HG03575 (cell line): ENCODE data around the gene CASP12.
A peak's percentile ranks its signal among the peaks of the same experiment; 100 is the strongest.

Experiments used
- ATAC-seq: cut with Tn5 transposase; IDR thresholded peaks from one replicate; pipeline ENCODE4 v1.9.1; 2021; ENCODE audit not compliant: unreplicated experiment, insufficient number of reproducible peaks, low FRiP score; ENCODE audit errors: extremely low read depth

Gene CASP12

GRCh38 chr11:104893876-104894275 lies 4.4 kb downstream of the CASP12 start:
- no peak for ATAC-seq

DNA sequence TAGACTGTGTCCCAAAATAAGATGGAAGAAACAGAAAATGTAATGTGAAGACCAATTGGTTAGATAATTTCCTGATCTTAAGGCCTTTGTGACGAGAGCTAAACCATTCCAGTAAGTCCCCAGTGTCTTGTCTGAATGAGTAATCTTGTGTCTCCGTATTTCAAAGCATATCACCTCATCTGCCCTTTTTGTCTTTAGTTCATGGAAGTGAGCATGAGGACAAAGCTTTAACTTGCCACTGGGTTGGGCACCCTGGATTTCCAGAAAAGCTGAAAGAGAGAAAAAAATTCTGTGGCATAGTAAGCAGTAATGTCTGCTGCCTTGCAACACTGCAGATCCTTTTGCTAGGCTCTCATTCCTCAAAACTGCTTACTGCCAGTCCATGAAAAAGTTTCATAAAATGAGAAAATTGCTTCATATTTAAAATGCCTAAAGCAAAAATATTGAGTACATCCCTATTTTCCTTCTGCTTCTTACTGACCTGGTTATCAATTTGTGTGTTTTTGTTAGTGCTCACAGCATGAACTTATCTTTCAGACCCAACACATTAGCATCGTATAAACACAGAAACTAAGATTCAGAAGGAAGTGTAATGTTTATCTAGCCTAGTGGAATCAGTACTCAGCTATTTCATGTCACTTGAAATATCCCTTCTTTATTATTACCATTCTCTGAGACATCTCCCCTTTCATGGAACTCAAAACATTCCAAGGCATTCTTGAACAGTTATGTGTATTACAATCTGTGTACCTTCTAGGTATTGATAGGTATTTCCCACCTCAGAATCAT lies 5.3 kb downstream of the CASP12 start:
- no peak for ATAC-seq

DNA sequence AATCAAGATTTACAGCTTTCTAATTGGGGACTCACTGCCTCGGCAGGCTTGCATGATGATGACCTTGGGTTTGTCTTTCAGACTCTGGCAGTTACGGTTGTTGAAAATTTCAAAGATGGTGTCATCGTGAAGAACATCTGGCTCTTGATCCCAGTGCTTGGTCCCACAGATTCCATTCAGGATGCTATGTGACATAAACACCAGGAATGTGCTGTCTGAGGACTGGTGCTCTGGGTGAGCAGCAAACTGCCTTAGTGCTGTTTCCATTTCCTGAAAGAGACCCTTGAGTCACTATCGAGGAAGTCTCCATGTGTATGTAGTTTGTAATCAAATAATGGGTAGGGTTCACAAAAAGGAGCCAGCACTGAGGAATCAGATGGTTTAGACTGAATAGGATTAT lies 7.1 kb downstream of the CASP12 start:
- ATAC-seq = no peak

DNA sequence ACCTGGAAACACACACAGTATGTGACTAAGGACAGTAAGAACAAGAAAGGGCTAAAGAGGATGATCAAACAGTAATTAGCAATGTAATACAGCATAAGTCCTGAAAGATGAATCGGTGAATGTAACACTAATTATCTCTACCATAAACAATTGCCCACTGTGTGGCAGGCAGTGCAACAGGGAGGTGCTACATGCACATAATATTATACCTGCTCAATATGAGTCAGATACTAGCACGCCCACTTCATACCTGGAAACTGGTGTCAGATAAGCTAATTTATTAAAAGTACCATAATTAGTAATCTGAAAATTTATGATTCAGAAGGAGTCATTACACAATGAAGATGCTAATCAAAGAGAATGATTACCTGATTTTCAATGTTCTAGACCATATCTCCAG lies 14.9 kb downstream of the CASP12 start:
- ATAC-seq = no peak

- ATAC-seq = peak; percentile 58
Observed at GRCh38 chr11:104881117-104881794, 17.0 kb downstream of the CASP12 start.

DNA sequence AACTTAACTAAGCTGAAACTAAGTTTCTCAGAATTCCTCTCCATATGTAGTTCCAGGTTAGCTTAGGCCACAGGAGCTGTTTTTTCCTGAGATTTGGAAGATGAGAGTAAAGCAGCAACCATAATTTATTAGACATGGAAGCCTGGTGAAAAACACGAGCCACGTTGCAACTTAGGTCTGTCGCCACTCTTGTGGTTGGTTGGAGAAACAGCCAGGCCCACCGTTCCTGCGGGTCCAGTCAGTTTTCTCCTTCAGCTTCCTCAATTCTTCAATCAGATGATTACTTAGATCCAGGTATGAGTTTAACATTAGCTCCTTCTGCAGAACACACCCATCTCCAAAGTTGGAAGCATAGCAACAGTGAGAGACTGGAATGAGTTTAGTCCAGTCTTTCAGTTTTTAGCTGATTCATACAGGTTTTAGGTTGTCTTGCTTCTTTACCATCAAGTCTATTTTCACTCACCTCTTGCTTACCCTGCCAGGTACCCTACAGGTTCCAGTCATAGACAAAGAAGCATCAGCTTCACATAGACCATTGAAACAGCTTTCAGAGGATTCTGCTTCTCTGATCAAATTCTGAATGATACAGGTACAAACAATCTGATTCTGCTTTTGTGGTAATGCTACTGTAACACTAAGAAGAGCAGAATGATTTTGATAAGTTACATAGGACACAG lies 18.6 kb downstream of the CASP12 start:
- ATAC-seq = no peak

- ATAC-seq = no peak
Observed at GRCh38 chr11:104876861-104877431, 21.3 kb downstream of the CASP12 start.

DNA sequence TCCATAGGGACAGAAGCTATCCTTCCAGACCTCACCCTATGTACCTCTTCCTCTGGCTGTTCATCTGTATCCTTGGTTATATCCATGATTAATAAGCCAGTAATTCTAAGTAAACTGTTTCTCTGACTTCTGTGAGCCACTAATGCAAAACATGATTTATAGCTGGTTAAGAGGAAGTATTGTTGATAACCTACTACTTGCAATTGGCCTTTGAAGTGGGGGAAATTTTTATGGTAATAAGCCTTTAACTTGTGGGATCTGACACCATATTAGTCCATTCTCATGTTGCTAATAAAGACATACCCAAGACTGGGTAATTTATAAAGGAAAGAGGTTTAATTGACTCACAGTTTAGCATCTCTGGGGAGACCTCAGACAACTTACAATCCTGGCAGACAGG lies 21.9 kb downstream of the CASP12 start:
- no peak for ATAC-seq

- no peak for ATAC-seq
Observed at GRCh38 chr11:104873252-104873651, 25.0 kb downstream of the CASP12 start.

DNA sequence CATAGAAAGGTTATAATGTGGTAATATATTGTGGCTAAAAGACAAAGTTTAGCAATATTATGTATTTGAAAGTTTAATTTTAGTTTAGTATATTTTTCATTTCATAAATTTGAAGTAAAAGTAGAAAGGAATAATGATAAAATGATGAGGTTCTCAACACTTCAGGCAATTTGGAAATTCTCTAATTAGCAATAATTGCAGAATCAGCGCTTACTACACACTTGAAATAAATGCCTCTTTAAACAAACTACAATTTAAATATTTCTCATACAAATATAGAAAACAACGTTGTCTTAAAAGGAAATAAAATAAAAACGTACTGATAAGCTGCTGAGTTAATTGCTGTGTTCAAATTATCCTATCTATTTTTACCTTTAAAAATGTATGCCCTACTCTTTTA lies 25.9 kb downstream of the CASP12 start:
- ATAC-seq = no peak

GRCh38 chr11:104870910-104871309 lies 27.4 kb downstream of the CASP12 start:
- no peak for ATAC-seq

DNA sequence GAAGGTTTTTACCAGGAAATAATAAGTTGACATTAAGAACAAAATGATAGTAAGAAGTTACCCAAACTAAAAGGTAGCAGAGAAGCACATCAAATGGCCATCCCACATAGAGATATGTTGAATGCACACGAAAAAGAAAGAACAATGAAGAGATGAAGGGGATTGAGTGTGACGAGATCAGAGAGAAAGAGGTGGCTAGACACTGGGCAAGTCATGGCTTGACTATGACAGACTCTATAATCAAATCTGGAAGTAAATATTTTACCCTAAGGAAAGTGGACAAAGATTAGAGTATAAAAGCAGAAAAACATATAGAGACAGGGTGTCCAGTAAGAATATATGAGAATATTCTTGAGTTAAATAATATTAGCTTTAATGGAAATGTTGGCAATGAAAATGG lies 31.4 kb downstream of the CASP12 start:
- no peak for ATAC-seq

- peak; percentile 62 for ATAC-seq
Observed at GRCh38 chr11:104858882-104859775, 39.1 kb downstream of the CASP12 start.

DNA sequence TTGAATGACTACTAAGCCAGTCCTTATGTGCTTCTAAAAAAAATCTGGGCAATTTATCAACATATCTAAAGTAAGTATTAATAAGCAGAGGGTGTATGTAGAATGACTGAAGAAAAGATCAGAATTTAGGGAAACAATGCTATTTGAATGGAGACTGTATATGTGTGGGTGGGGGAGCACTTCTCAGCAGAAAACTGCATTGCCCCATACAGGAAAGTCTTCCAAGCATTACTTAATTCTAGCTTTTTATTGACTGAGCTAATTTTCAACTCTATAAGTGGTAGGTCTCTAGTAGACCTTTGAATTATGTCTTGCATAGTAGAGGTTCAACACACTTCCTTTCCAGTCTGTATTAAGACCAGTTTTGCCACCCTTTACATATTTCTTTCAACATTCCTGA lies 41.7 kb downstream of the CASP12 start:
- no peak for ATAC-seq

DNA sequence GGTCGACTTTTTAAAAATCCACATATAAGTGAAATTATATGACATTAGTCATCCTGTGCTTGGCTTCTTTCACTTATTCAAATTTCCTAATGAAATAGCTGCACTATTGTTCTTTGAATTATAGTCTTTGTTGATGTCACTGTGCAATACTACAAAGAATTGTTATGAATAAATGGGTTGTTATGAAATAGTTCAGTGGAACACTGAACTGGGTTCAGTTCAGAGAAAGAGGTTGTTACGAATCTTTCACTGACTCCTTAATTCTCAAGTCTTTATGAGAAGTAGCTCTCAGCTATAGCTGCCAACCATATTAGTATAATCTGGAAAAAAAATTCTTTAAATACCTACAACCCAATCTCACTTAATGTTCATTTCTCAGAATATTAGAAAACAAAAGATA lies 42.3 kb downstream of the CASP12 start:
- no peak for ATAC-seq

- no peak for ATAC-seq
Observed at GRCh38 chr11:104853276-104853675, 45.0 kb downstream of the CASP12 start.

DNA sequence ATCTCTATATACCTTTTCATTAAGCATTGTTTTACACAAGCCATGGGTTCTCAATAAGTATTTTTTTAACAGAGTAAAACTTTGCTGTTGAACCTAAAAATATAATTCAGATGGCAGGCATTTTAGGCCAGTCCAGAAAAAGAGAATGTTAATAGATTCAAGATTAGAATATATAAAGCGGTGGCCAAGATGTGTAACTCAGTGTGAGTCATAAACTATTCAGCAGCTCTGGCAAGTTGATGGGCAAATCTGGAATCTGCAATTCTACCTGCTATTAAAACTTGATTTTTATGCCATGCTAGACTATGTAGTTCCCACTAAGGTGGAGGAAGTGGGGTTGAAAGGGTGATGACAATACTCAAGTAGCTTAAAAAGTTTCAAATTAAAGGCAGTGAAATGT lies 45.4 kb downstream of the CASP12 start:
- ATAC-seq = no peak

- ATAC-seq = no peak
Observed at GRCh38 chr11:104846216-104846615, 52.0 kb downstream of the CASP12 start.

DNA sequence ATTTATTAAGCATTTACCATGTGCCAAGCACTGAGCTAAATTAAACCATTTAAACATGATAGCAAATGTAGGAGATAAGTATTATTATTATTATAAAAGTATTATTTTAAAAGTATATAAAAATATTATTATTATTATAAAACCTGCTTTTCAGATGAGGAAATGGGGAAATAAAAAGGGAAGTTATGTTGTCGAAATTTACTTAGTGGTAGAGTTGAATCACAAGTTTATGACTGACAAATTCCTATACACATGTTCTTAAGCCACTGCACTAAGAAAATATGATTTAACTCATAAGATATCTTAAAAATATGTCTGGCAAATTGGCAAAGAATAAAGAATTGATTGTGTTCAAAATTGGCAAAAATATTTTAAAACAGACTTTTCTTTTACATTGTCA lies 53.8 kb downstream of the CASP12 start:
- no peak for ATAC-seq
